Right ventricle myocardium superior (tissue), 1 donor: ENCODE results near the gene SEMA5B. TPM values are rescaled to one million over a fixed set of nuclear protein-coding genes. Genes with fewer than 3 reads are reported as not detected.

Source experiments
- ATAC-seq: fragments of 200-7000 bp; cut with Tn5 transposase; one replicate; pipeline ENCODE4 v1.9.1; 2020; ENCODE audit warnings: mild to moderate bottlenecking; ENCODE audit not compliant: poor library complexity
- DNase-seq: peaks from one replicate; pipeline ENCODE4 v3.0.0-alpha.2; 2020
- intact Hi-C: fragments of 100-400 bp; cut with DNase I; formaldehyde crosslinking; loops from one replicate; pipeline ENCODE4 v1.11.2; 2022
- long read RNA-seq: library from polyadenylated mRNA; unstranded; transcript quantifications from one replicate; pipeline ENCODE4 v2.0.0, GENCODE V29; 2021
- total RNA-seq: library from RNA; stranded (reverse); fragmentation: NEBNext Ultra II Directional; extraction: Animal tissue kit (Norgen Biotek cat#: 25700); gene quantifications from one replicate; pipeline ENCODE4 v1.2.1, GENCODE V29; 2021
- donor health status: DM: no; HTN: yes; CAD: no; lungs with severe emphysema.

The SEMA5B gene, protein sequence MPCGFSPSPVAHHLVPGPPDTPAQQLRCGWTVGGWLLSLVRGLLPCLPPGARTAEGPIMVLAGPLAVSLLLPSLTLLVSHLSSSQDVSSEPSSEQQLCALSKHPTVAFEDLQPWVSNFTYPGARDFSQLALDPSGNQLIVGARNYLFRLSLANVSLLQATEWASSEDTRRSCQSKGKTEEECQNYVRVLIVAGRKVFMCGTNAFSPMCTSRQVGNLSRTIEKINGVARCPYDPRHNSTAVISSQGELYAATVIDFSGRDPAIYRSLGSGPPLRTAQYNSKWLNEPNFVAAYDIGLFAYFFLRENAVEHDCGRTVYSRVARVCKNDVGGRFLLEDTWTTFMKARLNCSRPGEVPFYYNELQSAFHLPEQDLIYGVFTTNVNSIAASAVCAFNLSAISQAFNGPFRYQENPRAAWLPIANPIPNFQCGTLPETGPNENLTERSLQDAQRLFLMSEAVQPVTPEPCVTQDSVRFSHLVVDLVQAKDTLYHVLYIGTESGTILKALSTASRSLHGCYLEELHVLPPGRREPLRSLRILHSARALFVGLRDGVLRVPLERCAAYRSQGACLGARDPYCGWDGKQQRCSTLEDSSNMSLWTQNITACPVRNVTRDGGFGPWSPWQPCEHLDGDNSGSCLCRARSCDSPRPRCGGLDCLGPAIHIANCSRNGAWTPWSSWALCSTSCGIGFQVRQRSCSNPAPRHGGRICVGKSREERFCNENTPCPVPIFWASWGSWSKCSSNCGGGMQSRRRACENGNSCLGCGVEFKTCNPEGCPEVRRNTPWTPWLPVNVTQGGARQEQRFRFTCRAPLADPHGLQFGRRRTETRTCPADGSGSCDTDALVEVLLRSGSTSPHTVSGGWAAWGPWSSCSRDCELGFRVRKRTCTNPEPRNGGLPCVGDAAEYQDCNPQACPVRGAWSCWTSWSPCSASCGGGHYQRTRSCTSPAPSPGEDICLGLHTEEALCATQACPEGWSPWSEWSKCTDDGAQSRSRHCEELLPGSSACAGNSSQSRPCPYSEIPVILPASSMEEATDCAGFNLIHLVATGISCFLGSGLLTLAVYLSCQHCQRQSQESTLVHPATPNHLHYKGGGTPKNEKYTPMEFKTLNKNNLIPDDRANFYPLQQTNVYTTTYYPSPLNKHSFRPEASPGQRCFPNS
- total RNA-seq = 2.1 TPM
- long read RNA-seq, partial matches to known transcripts = 4 of 10 reads
- long read RNA-seq, other reads (novel, unspliced or antisense) = 6 of 10 reads

DNA sequence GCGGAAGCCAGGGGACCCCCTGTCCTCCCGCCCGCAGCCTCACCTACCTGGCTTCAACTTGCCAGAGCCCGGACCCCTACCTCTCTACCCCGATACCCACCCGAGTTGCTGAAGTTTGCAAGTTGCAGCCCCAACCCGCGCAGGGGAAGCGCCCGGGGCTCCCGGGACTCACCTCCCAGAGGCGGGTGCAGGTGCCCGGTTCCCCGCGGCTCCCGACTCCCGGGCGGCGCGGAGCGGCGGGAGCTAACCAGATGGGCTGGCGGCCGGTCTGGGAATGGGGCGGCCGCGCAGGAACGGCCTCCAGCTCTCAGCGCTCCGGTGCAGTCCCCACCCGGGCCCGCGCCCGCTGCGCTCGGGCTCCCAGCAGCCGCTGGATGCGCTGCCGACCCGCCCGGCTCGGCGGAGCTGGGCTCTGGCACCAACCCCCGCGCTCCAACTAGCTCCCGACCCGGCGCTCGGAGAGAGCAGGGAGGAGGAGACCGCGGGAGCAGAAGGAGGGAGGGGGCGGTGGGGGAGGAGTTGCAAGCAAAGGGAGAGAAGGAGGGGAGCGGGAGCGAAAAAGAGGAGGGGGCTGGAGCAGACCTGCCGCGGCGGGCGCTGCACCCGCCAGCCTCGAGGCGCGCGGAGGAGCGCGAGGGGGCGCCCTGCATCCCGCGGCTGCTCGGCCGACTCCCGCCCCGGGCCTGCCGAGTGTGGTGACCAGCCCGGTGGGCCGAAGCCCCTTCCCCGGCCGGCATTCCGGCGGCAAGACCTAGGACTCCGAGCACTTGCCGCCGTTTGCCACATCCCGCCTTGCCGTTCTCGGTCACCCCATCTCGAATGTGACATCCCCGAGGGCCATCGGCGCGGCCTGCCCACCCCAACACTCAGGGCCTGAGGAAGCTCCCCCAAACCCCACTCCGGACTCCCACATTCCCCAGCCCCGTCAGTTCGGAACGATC is at the start of gene SEMA5B:
SEMA5B (minus strand) TSS at position 472 of the 941 bp plus-strand sequence. CDS start 66,500 bp downstream, outside the sequence.
- intact Hi-C loops = loop anchor here (5.0 kb wide), 1 partner anchor 85 kb away; no protein-coding TSS in a partner anchor
- DNase-seq = peak; percentile 46
- peak; percentile 85 for ATAC-seq

DNA sequence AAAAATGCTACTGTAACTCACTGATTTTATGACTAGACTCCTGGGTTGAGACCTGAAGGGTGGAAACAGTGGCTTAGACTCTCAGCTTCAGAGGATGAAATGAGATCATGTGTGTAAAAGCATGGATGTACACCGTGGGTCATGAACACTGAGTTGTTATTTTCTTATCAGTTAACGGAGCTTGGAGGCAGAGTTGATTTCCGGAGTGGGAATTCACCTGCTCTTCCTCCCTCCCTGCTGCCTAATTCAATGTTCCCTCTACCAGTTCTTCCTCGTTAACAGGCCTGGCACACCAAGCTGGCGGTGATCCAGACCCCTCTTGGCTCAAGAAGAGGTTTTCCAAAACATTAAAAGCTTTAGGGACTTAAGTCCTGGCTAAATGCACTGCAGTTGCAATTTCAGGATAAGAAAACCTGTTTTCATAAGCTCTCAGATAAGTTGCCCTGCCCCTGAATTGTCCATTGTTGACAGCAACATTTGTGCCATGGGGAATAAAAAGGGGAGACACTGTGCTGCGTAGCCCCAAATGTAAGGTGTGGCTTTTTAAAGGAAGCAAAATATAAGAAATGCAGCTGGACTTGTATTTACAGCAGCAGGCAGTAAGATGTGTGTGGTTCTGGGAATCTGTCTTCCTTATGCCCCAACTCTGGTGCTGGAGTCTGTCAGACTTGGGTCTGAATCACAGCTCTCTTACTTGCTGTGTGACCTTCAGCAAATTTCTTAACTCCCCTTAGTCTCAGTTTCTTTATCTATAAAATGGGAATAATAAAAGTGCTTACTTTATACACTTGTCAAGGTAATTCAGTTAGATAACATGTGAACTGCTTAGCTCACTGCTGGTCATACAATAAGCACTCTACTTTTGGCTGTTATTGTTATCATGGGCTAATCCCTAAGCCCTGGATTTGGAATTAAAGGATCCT is 49.2 kb upstream of the SEMA5B start:
- ATAC-seq = peak; percentile 61
- intact Hi-C loops = no loop called here

GRCh38 chr3:123076112-123076495 is 48.5 kb upstream of the SEMA5B start:
- intact Hi-C loops = no loop called here
- no peak for ATAC-seq
- no peak for DNase-seq

More for the DNA sequence above, 49.2 kb upstream of the SEMA5B start:
- peak; percentile 80 for DNase-seq

DNA sequence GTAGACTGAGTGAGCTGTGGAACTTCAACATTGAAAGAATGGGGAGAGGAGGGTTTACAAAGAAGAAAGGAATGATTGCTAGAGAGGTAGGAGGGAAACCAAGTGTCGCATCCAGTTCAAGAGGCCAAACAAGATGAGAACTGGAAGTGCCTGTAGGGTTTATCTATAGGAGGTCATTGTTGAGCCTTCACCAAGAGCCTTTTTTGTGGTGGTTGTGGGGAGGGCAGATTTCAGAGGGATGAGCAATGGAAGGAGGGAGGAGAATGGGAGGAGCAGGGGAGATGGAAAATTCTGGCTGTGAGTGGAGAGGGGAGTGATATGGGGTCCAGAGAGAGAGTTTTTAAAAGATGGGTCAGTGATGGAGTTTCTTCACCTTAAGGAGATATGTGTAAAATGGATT is 47.8 kb upstream of the SEMA5B start:
- ATAC-seq (no peak), DNase-seq (no peak)
- intact Hi-C loops = no loop called here

DNA sequence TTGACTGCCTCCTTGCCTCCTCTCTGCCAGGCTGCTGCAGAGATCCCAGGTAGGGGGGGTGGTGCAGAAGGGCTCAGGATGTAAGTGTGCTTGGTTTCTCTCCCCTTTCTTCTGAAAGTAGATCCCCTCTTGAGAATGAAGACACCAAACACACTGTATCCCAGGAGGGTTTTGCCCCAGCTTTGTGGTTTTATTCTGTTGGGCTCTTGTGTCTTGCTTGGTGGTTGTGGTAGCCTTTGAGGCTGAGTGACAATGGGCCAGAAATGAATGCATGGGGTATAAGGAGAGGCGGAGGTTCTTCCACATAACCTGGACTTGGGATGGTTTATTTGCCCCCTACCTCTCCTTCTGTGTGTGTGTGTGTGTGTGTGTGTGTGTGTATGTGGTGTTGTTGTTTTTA is 45.0 kb upstream of the SEMA5B start:
- intact Hi-C loops = no loop called here
- DNase-seq = no peak
- no peak for ATAC-seq

- DNase-seq (no peak), ATAC-seq (no peak)
- intact Hi-C loops = no loop called here
Observed at GRCh38 chr3:123072152-123072551, 44.6 kb upstream of the SEMA5B start.

GRCh38 chr3:123071581-123071980 is 44.0 kb upstream of the SEMA5B start:
- no peak for ATAC-seq
- intact Hi-C loops = no loop called here

DNA sequence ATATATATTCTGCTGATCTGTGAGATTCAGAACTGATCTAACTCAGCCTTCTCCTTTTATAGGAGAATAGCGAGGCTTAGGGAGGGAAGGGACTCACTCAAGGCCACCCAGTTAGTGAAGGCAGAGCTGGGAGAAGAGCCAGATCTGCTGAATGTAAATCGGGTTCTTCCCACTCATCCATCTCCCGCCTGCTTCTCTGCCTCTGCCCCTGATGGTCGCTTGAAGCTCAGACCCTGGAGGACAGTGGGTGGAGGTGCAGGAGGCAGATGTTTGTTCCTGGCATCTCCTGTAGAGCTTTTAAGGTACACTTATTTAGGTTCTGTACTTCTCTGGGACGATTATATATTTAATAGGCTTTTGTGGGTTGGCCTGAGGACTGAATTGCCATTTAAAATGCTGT is 43.6 kb upstream of the SEMA5B start:
- intact Hi-C loops = no loop called here
- DNase-seq (no peak), ATAC-seq (no peak)

More at GRCh38 chr3:123071581-123071980, 44.0 kb upstream of the SEMA5B start:
- no peak for DNase-seq

DNA sequence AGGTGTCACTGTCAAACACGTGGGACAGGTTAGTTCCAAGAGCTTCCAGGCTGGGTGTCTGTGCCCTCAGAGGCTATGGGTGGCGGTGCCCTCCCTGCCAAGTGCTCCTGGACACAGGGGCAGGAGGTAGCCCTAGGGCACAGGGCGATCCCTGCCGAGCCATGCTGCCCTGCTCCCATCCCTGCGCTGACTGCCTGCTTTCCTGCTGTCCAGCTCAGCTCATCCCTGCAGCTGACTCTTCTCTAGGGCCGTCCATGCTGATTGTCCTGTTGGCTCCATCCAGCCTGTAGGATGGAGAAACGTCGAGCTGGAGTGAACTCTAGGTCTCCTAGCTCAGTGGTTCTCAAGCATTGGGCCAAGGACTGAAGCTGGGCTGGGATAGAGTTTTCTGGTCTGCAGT is 42.9 kb upstream of the SEMA5B start:
- intact Hi-C loops = no loop called here
- DNase-seq (no peak), ATAC-seq (no peak)

DNA sequence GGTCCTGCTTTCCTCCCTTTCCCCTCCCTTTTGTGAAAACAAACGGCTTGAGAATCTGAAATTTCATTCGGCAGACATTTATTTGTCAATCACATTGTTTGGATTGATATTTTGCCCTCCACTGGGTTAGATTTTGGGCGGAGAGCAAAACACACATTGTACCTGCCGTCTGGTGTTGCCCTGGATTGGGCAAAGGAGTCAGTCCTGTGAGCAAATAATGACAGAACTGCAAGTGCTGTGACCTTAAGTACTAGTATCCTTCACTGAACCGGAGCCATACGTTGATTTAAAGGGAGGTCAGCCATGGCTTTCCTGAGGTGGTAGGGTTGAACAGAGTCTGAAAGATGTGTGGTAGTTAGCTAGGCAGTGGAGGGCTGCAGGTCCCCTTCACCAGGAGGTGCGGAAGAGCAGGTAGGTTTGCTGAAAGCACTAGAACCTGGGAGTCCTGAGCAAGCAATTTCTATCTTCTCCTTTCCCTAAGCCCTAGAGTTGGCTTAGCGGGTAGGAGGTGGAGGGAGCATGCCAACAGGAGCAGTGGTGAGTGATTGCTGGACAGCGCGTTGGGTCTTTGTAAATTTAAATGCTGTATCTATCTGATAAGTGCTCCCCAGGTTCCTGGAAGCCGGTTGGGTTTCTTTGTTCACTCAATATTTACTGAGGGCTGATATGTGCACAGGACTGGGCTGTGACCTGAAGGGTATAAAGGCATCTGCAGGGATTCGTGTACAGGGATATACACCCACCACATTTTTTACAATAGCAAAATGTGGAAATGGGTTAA is 41.2 kb upstream of the SEMA5B start:
- intact Hi-C loops = no loop called here
- ATAC-seq (no peak), DNase-seq (no peak)

DNA sequence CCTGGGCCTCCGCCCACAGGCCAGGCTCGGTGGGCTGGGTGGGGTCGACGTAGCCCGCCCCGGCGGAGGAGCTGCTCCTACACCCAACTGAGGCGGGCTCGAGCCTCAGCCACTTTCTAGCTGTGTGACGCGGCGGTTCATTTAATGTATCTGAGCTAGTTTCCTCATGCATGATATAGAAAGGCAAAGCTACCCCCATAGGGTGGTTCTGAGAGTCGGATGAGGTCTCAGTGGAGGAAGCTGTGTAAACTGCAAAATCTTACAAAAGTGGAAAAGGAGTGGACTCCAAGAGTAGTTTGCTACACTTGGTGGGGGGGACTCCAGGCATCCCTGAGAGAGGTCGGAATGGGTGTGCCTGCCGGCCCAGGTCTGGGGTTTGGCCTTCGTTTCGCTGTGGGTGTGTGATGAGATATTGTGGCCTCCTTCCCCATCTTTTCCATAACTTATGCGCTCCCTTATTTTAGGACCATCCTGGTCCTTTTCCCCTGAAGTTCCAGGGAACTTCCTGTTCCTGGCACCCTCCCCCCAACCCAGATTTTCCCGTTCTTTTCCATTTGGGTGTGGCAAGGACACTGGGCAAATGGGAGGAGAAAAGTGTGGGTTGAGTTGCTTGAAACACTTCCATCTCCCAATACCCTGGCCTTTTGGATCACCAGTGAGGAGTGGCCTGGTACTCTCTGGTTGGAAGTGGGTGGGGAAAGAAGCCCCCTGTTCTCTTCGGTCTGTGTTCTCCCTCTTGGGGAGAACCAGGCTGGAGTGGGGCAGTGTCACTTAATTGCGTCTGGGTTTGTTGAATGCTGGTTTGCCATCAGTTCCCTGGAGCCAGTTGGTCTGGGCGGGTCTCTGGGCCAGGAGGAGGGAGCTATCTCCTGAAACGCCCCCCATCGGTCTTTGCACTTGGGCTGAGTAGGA is 40.4 kb upstream of the SEMA5B start:
- ATAC-seq = peak; percentile 24
- no peak for DNase-seq
- intact Hi-C loops = no loop called here

DNA sequence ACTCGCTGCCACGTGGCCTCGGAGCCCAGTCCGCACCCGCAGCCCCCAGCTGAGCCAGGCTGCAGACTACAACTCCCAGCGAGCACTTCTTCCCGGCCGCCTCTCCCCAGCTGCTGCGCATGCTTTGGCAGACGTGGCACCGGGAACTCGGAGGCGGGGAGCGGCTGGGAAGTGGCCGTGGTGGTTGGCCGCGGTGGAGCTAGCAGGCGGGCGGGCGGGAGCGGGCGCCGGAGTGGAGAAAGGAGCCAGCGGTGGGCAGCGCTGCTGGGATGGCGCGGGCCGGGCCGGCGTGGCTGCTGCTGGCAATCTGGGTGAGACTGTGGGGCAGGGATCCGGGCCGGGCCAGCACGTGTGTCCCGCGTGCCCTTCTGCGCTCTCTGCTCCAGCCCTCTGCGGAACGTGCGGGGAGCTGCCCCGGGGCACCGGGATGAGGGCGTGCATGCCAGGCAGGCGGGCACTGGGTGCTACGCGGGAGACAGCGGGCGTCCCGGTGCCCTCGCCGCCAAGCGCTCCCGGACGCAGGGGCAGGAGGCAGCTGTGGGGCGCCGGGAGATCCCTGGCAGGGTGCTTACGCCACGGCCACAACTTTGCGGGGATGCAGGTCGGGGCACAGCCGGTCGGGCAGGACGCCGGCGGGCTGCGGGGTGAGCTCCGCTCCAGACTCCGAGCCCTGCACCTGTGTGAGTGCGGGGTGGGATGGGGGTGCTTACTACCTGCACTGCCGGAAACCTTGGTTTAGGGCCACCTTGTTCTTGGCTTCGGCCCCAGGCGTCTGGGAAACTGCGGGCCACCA is 39.5 kb upstream of the SEMA5B start, which contains the start of gene PDIA5:
PDIA5 (plus strand) TSS at position 130 of the 793 bp plus-strand sequence; CDS start at position 270, 140 bp downstream.
- peak; percentile 99 for ATAC-seq
- peak; percentile 95 for DNase-seq
- intact Hi-C loops = no loop called here

- ATAC-seq (peak; percentile 2), DNase-seq (no peak)
- intact Hi-C loops = no loop called here
Observed at GRCh38 chr3:123066599-123066895, 39.0 kb upstream of the SEMA5B start.

- intact Hi-C loops = no loop called here
- ATAC-seq = no peak
- no peak for DNase-seq
Observed at GRCh38 chr3:123064914-123065313, 37.4 kb upstream of the SEMA5B start.

GRCh38 chr3:123064506-123064905 is 36.9 kb upstream of the SEMA5B start:
- DNase-seq (no peak), ATAC-seq (no peak)
- intact Hi-C loops = no loop called here
